Measurements from ENCODE around the gene SLC35E1. TPM values are rescaled to one million over a fixed set of nuclear protein-coding genes. Genes with fewer than 3 reads are reported as not detected.

SLC35E1 gene
- total RNA-seq, 1 donor from 2014 or later: 29.7 TPM

DNA sequence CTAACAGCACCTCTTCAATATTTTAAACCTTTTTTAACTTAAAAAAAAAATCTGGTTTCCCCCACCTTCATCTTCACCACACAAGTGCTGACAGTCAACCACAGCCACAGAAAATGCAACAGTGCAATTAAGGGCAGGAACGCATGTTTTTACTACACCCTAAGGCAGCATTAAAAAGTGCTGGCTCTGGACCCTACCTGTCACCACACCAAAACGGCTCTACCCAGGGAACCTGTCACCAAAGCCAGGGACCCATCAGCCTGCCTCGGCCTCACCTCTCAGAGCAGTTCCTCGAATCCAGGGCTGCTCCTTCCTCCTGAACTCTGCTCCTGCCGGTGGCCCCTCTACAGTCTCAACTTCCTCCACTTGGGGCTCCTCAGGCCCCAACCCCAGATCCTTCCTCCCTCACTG lies 22.5 kb upstream of the SLC35E1 start:
- H3K27ac Mint-ChIP-seq (ENCODE audit: unreplicated experiment): no peak overlapping the region

DNA sequence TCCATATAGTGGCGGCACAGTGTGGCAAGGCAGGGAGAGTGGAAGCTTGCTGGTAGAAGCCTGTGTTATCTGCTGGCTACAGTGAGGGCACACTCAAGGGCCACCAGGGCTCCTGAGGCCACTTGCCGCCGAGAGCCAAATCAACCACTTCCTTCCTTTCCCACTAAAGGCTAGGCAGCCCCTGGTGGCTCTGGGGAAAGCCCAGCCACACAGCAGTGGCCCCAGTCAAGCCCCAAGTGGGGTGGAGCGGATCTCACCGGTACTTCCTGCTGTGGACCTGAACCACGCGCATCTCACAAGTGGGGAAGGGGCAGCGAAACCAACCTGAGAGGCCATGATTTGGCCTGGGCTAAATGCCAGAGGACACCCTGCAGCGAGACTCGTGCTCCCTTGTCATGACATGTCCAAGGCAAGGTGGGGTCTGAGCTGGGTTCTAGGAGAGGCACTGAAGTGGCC lies 21.9 kb upstream of the SLC35E1 start:
- Mint-ChIP-seq H3K27ac (ENCODE audit: unreplicated experiment) (no peak overlapping the region), H3K4me3 (ENCODE audit: unreplicated experiment) (no peak overlapping the region), H3K27me3 (ENCODE audit: unreplicated experiment) (peaks cover 9% of the 10 kb centered on the region), H3K9me3 (ENCODE audit: unreplicated experiment) (no peaks in the 10 kb centered on the region), H3K36me3 (ENCODE audit: low read depth, unreplicated experiment) (peaks cover 3% of the 10 kb centered on the region), H3K4me1 (ENCODE audit: unreplicated experiment) (peaks cover 54% of the 10 kb centered on the region)
- no peak for DNase-seq (ENCODE audit: low spot score)
- TF ChIP-seq, protein P1, sequence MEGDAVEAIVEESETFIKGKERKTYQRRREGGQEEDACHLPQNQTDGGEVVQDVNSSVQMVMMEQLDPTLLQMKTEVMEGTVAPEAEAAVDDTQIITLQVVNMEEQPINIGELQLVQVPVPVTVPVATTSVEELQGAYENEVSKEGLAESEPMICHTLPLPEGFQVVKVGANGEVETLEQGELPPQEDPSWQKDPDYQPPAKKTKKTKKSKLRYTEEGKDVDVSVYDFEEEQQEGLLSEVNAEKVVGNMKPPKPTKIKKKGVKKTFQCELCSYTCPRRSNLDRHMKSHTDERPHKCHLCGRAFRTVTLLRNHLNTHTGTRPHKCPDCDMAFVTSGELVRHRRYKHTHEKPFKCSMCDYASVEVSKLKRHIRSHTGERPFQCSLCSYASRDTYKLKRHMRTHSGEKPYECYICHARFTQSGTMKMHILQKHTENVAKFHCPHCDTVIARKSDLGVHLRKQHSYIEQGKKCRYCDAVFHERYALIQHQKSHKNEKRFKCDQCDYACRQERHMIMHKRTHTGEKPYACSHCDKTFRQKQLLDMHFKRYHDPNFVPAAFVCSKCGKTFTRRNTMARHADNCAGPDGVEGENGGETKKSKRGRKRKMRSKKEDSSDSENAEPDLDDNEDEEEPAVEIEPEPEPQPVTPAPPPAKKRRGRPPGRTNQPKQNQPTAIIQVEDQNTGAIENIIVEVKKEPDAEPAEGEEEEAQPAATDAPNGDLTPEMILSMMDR (IDR thresholded peaks at IDR 0.05; ENCODE audit: unreplicated experiment): no peak

More for the DNA sequence above, 22.5 kb upstream of the SLC35E1 start:
- Mint-ChIP-seq H3K9me3 (ENCODE audit: unreplicated experiment) (no peaks in the 10 kb centered on the region), H3K4me3 (ENCODE audit: unreplicated experiment) (no peak overlapping the region), H3K36me3 (ENCODE audit: low read depth, unreplicated experiment) (peaks cover 3% of the 10 kb centered on the region), H3K27me3 (ENCODE audit: unreplicated experiment) (peaks cover 7% of the 10 kb centered on the region), H3K4me1 (ENCODE audit: unreplicated experiment) (peaks cover 49% of the 10 kb centered on the region)
- DNase-seq (ENCODE audit: low spot score): no peak
- TF ChIP-seq, protein P1 (IDR thresholded peaks at IDR 0.05; ENCODE audit: unreplicated experiment): no peak

DNA sequence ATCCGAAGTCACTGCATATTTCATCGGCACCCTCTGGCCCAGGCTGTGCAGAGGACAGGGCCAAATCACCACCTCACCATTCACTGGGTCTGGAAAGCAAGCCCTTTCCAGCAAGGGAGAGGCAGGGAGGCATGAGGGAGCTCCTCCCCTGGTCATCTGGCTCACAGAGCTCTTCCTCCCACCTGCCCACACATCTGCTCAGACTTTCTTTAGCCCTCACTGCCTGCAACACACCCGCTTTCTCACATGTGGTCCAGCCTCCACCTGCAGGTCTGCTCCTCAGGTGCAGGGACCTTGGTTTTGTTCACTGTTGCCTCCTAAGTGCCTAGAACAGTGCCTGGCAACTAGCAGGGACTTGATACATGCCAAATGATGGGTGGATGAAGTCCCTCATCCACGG lies 21.0 kb upstream of the SLC35E1 start:
- Mint-ChIP-seq H3K27ac (ENCODE audit: unreplicated experiment) (peak overlapping the region; percentile 64), H3K36me3 (ENCODE audit: low read depth, unreplicated experiment) (no peaks in the 10 kb centered on the region), H3K9me3 (ENCODE audit: unreplicated experiment) (no peaks in the 10 kb centered on the region), H3K27me3 (ENCODE audit: unreplicated experiment) (peaks cover 9% of the 10 kb centered on the region), H3K4me3 (ENCODE audit: unreplicated experiment) (no peak overlapping the region), H3K4me1 (ENCODE audit: unreplicated experiment) (peaks cover 62% of the 10 kb centered on the region)
- TF ChIP-seq, protein P1 (IDR thresholded peaks at IDR 0.05; ENCODE audit: unreplicated experiment): no peak
- DNase-seq (ENCODE audit: low spot score): no peak

DNA sequence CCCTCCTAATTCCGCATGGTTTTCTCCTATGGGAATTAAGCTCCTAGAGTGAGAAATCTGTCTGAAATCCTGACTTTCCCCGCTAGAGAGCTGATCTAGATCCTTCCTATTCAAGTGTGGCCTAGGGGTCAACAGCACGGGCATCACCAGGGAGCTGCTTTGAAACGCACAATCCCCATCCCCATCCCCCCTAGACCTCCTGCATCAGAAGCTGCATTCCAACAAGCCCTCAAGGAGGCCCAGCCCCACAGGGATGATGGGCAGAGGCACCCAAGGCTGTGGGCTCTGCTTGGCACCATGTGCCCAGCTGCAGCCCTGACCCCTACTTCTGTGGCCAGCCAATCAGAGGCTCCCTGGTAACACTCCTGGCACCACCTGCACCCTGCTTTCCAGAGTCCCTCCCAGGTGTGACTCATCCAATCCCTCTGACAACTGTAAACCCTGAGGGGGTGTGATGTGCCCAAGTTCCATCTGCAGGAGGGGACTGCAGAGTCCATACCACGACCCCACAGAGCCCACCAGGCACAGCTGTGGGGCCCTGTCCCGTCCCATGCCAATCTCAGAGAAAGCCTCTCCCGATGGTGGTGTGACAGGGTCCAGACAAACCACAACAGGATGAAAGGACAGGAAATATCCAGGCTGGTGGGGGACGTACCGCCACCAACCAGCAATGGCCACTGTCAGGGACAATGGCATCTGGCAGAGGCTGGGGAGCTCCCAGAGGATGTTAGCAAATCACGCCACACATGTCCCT lies 19.8 kb upstream of the SLC35E1 start:
- H3K4me1 Mint-ChIP-seq (ENCODE audit: unreplicated experiment): peaks cover 71% of the 10 kb centered on the region
- no peak overlapping the region for H3K27ac Mint-ChIP-seq (ENCODE audit: unreplicated experiment)

More for the DNA sequence above, 19.8 kb upstream of the SLC35E1 start:
- no peaks in the 10 kb centered on the region for H3K36me3 Mint-ChIP-seq (ENCODE audit: low read depth, unreplicated experiment)
- H3K9me3 Mint-ChIP-seq (ENCODE audit: unreplicated experiment): no peaks in the 10 kb centered on the region
- H3K4me3 Mint-ChIP-seq (ENCODE audit: unreplicated experiment): no peak overlapping the region
- TF ChIP-seq, protein P1 (IDR thresholded peaks at IDR 0.05; ENCODE audit: unreplicated experiment): no peak
- no peak for DNase-seq (ENCODE audit: low spot score)
- H3K27me3 Mint-ChIP-seq (ENCODE audit: unreplicated experiment): peaks cover 9% of the 10 kb centered on the region
